Stimulated activated CD8-positive, alpha-beta memory T cell treated with anti-CD3 and anti-CD28 coated beads, Interleukin-12 subunit alpha, Interleukin-12 subunit beta, amount 100 ng/mL, for 24 hours (primary cell): ENCODE results near the gene PLPP4.
"Not testable (repeated sequence)": the region's sequence is repeated elsewhere in the genome, so short reads cannot be mapped to it uniquely, and the experiment has no call there.

Experiments used
- DNase-seq: peaks from one replicate; pipeline ENCODE4 v3.0.0-alpha.2; 2020; ENCODE audit errors: extremely low read depth

Gene PLPP4

GRCh38 chr10:120486671-120487205, 29.7 kb downstream of the PLPP4 start:
- DNase-seq: no peak

GRCh38 chr10:120490288-120490687, 33.3 kb downstream of the PLPP4 start:
- no peak for DNase-seq

- DNase-seq: no peak
These were observed 35.3 kb downstream of the PLPP4 start for GRCh38 chr10:120492346-120492745.

GRCh38 chr10:120493411-120494312, 36.6 kb downstream of the PLPP4 start:
- DNase-seq: no peak

GRCh38 chr10:120494313-120494710, 37.3 kb downstream of the PLPP4 start:
- no peak for DNase-seq

- no peak for DNase-seq
These were observed 38.4 kb downstream of the PLPP4 start for GRCh38 chr10:120495226-120496009.

- no peak for DNase-seq
These were observed 42.9 kb downstream of the PLPP4 start for GRCh38 chr10:120499883-120500282.

GRCh38 chr10:120503689-120504088, 46.7 kb downstream of the PLPP4 start:
- no peak for DNase-seq

GRCh38 chr10:120504227-120504626, 47.2 kb downstream of the PLPP4 start:
- DNase-seq: not testable (repeated sequence)

GRCh38 chr10:120505056-120505455, 48.0 kb downstream of the PLPP4 start:
- no peak for DNase-seq

GRCh38 chr10:120505866-120506265, 48.8 kb downstream of the PLPP4 start:
- DNase-seq: no peak

- DNase-seq: no peak
These were observed 49.6 kb downstream of the PLPP4 start for GRCh38 chr10:120506674-120507073.

GRCh38 chr10:120507175-120507574, 50.1 kb downstream of the PLPP4 start:
- DNase-seq: no peak

- DNase-seq: no peak
These were observed 50.6 kb downstream of the PLPP4 start for GRCh38 chr10:120507651-120508050.

- no peak for DNase-seq
These were observed 51.4 kb downstream of the PLPP4 start for GRCh38 chr10:120508393-120508792.

GRCh38 chr10:120508966-120509365, 51.9 kb downstream of the PLPP4 start:
- no peak for DNase-seq

GRCh38 chr10:120511165-120511564, 54.1 kb downstream of the PLPP4 start:
- DNase-seq: no peak

GRCh38 chr10:120513307-120513796, 56.3 kb downstream of the PLPP4 start:
- DNase-seq: no peak

- no peak for DNase-seq
These were observed 57.1 kb downstream of the PLPP4 start for GRCh38 chr10:120514035-120514620.

- no peak for DNase-seq
These were observed 57.9 kb downstream of the PLPP4 start for GRCh38 chr10:120514959-120515358.

GRCh38 chr10:120515741-120516140, 58.7 kb downstream of the PLPP4 start:
- DNase-seq: no peak

GRCh38 chr10:120516426-120516825, 59.4 kb downstream of the PLPP4 start:
- no peak for DNase-seq
